SK-N-SH (cell line): ENCODE data around the gene RAB5IF. TPM values are rescaled to one million over a fixed set of nuclear protein-coding genes. Genes with fewer than 3 reads are reported as not detected.

Experiments used
- CTCF ChIA-PET: fragments of 300-600, 350-600 bp; formaldehyde crosslinking; extraction: SDS; loops from one replicate; lab custom pipeline; 2021; lab: Yijun Ruan, JAX
- POLR2A ChIA-PET: fragments of 350-600 bp; sonication (Branson Sonifier 250); formaldehyde crosslinking; extraction: SDS; loops from one replicate; lab custom pipeline; 2020; ENCODE audit warnings: antibody characterized with exemption, inconsistent platforms; lab: Yijun Ruan, JAX
- DNase-seq: peaks from one replicate; pipeline ENCODE4 v3.0.0; 2012
- H2AFZ ChIP-seq: fragments of 200-600 bp; sonication (generic); 2 replicates; pipeline ENCODE4 v1.8.1; 2016; ENCODE audit warnings: antibody characterized with exemption, mild to moderate bottlenecking, low read depth
- H3F3A ChIP-seq: fragments of 200-600 bp; sonication (generic); replicated peaks from 2 replicates; pipeline ENCODE3; 2016; ENCODE audit warnings: antibody characterized with exemption, mild to moderate bottlenecking; ENCODE audit not compliant: insufficient read depth
- H3K27ac ChIP-seq, 2 experiments: fragments of 200-500 bp in 1 of 2; fragments of 200-600 bp in 1 of 2; sonication (Bioruptor generic) in 1 of 2; sonication (generic), shearing (Covaris generic) in 1 of 2; 2 replicates each; pipeline versions ENCODE4 v1.5.1 to v1.6.1; 2014 to 2016; ENCODE audit warnings: low read depth in 2 of 2, inconsistent platforms in 1 of 2, low read length in 1 of 2, mild to moderate bottlenecking in 1 of 2, mixed read lengths in 1 of 2
- H3K27me3 ChIP-seq: fragments of 200-600 bp; sonication (generic), shearing (Covaris generic); 2 replicates; pipeline ENCODE4 v1.6.1; 2016; ENCODE audit warnings: mixed run types; ENCODE audit not compliant: insufficient read depth
- H3K36me3 ChIP-seq, 2 experiments: fragments of 200-500 bp in 1 of 2; fragments of 200-600 bp in 1 of 2; sonication (Bioruptor generic) in 1 of 2; sonication (generic) in 1 of 2; replicated peaks in 1 of 2; 2 replicates each; pipeline versions ENCODE3 to v1.5.1; 2014 to 2016; ENCODE audit warnings: low read length in 1 of 2, mild to moderate bottlenecking in 1 of 2; ENCODE audit not compliant: insufficient read depth in 2 of 2, control insufficient read depth in 1 of 2
- H3K4me1 ChIP-seq, 2 experiments: fragments of 200-500 bp in 1 of 2; fragments of 200-600 bp in 1 of 2; sonication (Bioruptor generic) in 1 of 2; sonication (generic), shearing (Covaris generic) in 1 of 2; 2 replicates each; pipeline versions ENCODE4 v1.5.1 to v1.6.1; 2014 to 2016; ENCODE audit warnings: low read depth in 1 of 2, low read length in 1 of 2, mixed run types in 1 of 2; ENCODE audit not compliant: insufficient read depth in 2 of 2, control insufficient read depth in 1 of 2
- H3K4me2 ChIP-seq: fragments of 200-600 bp; sonication (generic), shearing (Covaris generic); 2 replicates; pipeline ENCODE4 v1.6.1; 2017; ENCODE audit warnings: mixed run types
- H3K4me3 ChIP-seq, 2 experiments: fragments of 200-500 bp in 1 of 2; fragments of 200-600 bp in 1 of 2; sonication (Bioruptor generic) in 1 of 2; sonication (generic), shearing (Covaris generic) in 1 of 2; 2 replicates each; pipeline versions ENCODE4 v1.5.1 to v1.8.1; 2014 to 2016; ENCODE audit warnings: low read depth in 2 of 2, inconsistent platforms in 1 of 2, low read length in 1 of 2, mild to moderate bottlenecking in 1 of 2, mixed read lengths in 1 of 2, moderate library complexity in 1 of 2
- H3K79me2 ChIP-seq: fragments of 200-600 bp; sonication (generic); 2 replicates; pipeline ENCODE4 v1.8.1; 2017; ENCODE audit warnings: mild to moderate bottlenecking; ENCODE audit not compliant: insufficient read depth
- H3K9ac ChIP-seq: fragments of 200-600 bp; sonication (generic); 2 replicates; pipeline ENCODE4 v1.6.1; 2017; ENCODE audit warnings: mixed run types
- H3K9me2 ChIP-seq: fragments of 200-600 bp; sonication (generic); 2 replicates; pipeline ENCODE4 v1.6.1; 2017; ENCODE audit warnings: mixed run types
- H3K9me3 ChIP-seq: fragments of 200-600 bp; sonication (generic); 2 replicates; pipeline ENCODE4 v1.6.1; 2017; ENCODE audit warnings: mixed run types, mild to moderate bottlenecking, moderate library complexity
- H4K20me1 ChIP-seq: fragments of 200-600 bp; sonication (generic); 2 replicates; pipeline ENCODE4 v1.6.1; 2017; ENCODE audit warnings: mild to moderate bottlenecking, mixed run types; ENCODE audit not compliant: insufficient read depth
- CHD2 ChIP-seq: fragments of 150-350 bp; IDR thresholded peaks from 2 replicates; pipeline ENCODE4 v1.6.1; 2018; ENCODE audit warnings: low read length; ENCODE audit not compliant: partially characterized antibody
- CTCF ChIP-seq: fragments of 200-600 bp; sonication (generic); IDR thresholded peaks from 2 replicates; pipeline ENCODE4 v1.6.1; 2017; ENCODE audit warnings: antibody characterized with exemption, mild to moderate bottlenecking, moderate library complexity
- FOXJ3 ChIP-seq: sonication (generic); formaldehyde crosslinking; IDR thresholded peaks from 2 replicates; pipeline ENCODE4 v1.5.1; 2020; ENCODE audit warnings: mild to moderate bottlenecking, missing genetic modification reagents
- FOXM1 ChIP-seq: IDR thresholded peaks from 2 replicates; pipeline ENCODE4 v1.4.0; 2012; ENCODE audit warnings: low read depth, mild to moderate bottlenecking
- GABPA ChIP-seq: IDR thresholded peaks from 2 replicates; pipeline ENCODE4 v1.4.0; 2012; ENCODE audit warnings: low read depth, mild to moderate bottlenecking
- GATA2 ChIP-seq: sonication (generic); formaldehyde crosslinking; IDR thresholded peaks from 2 replicates; pipeline ENCODE4 v1.5.0; 2020; ENCODE audit warnings: mild to moderate bottlenecking, missing genetic modification reagents
- MAX ChIP-seq: IDR thresholded peaks from 2 replicates; pipeline ENCODE4 v1.4.0; 2012; ENCODE audit warnings: low read depth
- MEF2A ChIP-seq: IDR thresholded peaks from 2 replicates; pipeline ENCODE4 v1.4.0; 2012; ENCODE audit warnings: low read depth, borderline replicate concordance
- MXI1 ChIP-seq: IDR thresholded peaks from 2 replicates; pipeline ENCODE4 v1.6.1; 2012; ENCODE audit warnings: mild to moderate bottlenecking, low read depth, low read length, improper control_type of control experiment
- POLR2AphosphoS5 ChIP-seq: IDR thresholded peaks from 2 replicates; pipeline ENCODE4 v1.6.1; 2012; ENCODE audit warnings: low read depth, low read length
- RAD21 ChIP-seq: IDR thresholded peaks from 2 replicates; pipeline ENCODE4 v1.6.1; 2012; ENCODE audit warnings: mild to moderate bottlenecking, low read length
- RCOR1 ChIP-seq: fragments of 150-350 bp; IDR thresholded peaks from 2 replicates; pipeline ENCODE4 v1.6.1; 2017; ENCODE audit warnings: antibody characterized with exemption, low read length
- REST ChIP-seq: IDR thresholded peaks from 2 replicates; pipeline ENCODE4 v1.6.1; 2012; ENCODE audit warnings: mild to moderate bottlenecking, low read depth, low read length, moderate library complexity
- RFX5 ChIP-seq: IDR thresholded peaks from 2 replicates; pipeline ENCODE4 v1.6.1; 2012; ENCODE audit warnings: mild to moderate bottlenecking, improper control_type of control experiment, low read length
- RXRA ChIP-seq: IDR thresholded peaks from 2 replicates; pipeline ENCODE4 v1.4.0; 2012; ENCODE audit warnings: low read depth, mild to moderate bottlenecking, borderline replicate concordance
- SIN3A ChIP-seq: IDR thresholded peaks from 2 replicates; pipeline ENCODE4 v1.6.1; 2012; ENCODE audit warnings: low read depth, mild to moderate bottlenecking, low read length, moderate library complexity, borderline replicate concordance
- TAF1 ChIP-seq: IDR thresholded peaks from 2 replicates; pipeline ENCODE4 v1.6.1; 2012; ENCODE audit warnings: low read depth, mild to moderate bottlenecking, low read length, moderate library complexity, borderline replicate concordance
- TEAD4 ChIP-seq: IDR thresholded peaks from 2 replicates; pipeline ENCODE4 v1.4.0; 2012; ENCODE audit warnings: mild to moderate bottlenecking, borderline replicate concordance; ENCODE audit not compliant: insufficient read depth
- YY1 ChIP-seq: IDR thresholded peaks from 2 replicates; pipeline ENCODE4 v1.4.0; 2012; ENCODE audit warnings: low read depth, mild to moderate bottlenecking
- WGBS: methylation state at CpG from one replicate; pipeline ENCODE4 v1.1.6; 2017; ENCODE audit warnings: low lambda C conversion rate; 5-methylcytosine and 5-hydroxymethylcytosine counted together
- polyA plus RNA-seq, 3 experiments: library from polyadenylated mRNA; depleted of rRNA; stranded (reverse); fragments of >200 nt; gene quantifications; 2 replicates each; pipeline ENCODE4 v1.2.3, GENCODE V29; 2012
- TF ChIP-seq, protein P1 (sequence below): fragments of 150-350 bp; IDR thresholded peaks from 2 replicates; pipeline ENCODE4 v1.6.1; 2017; ENCODE audit warnings: antibody characterized with exemption, low read length, low read depth, borderline replicate concordance
- TF ChIP-seq, protein P2 (sequence below): IDR thresholded peaks from 2 replicates; pipeline ENCODE4; 2012

Gene RAB5IF
- polyA plus RNA-seq, 1 of the 3 experiments (the other 2 are of a cell fraction): 91.1 TPM

GRCh38 chr20:36631646-36632045 is 26.1 kb downstream of the RAB5IF start:
- TF ChIP-seq MEF2A (no peak), GATA2 (no peak)
- no peaks in the 10 kb centered on the region for H3K9me3 ChIP-seq
- no peak overlapping the region for H3K9ac ChIP-seq
- no peak overlapping the region for H2AFZ ChIP-seq
- ChIA-PET CTCF (interaction anchor here (0.8 kb wide), 1 partner anchor 19 kb away, joined by 3 read pairs; no protein-coding TSS in a partner anchor), POLR2A (interaction anchor here (0.6 kb wide), 1 partner anchor 488 kb away, joined by 5 read pairs; no protein-coding TSS in a partner anchor)
- H3K27ac ChIP-seq: no peak overlapping the region
- H3K36me3 ChIP-seq: no peaks in the 10 kb centered on the region
- H3K9me2 ChIP-seq: no peaks in the 10 kb centered on the region
- H3K27me3 ChIP-seq: no peaks in the 10 kb centered on the region
- H3K4me1 ChIP-seq: no peaks in the 10 kb centered on the region
- no peaks in the 10 kb centered on the region for H4K20me1 ChIP-seq
- H3F3A ChIP-seq: no peaks in the 10 kb centered on the region
- H3K4me3 ChIP-seq: no peak overlapping the region
- no peak for DNase-seq
- H3K4me2 ChIP-seq: no peak overlapping the region
- no peaks in the 10 kb centered on the region for H3K79me2 ChIP-seq
- 81% methylated on average over 6 of the region's 6 CpGs for WGBS

- H3K9ac ChIP-seq: no peak overlapping the region
- POLR2A ChIA-PET: no interaction called here
- no peak overlapping the region for H3K4me3 ChIP-seq
- no peaks in the 10 kb centered on the region for H3K9me3 ChIP-seq
- H2AFZ ChIP-seq: no peak overlapping the region
- no peaks in the 10 kb centered on the region for H3K27me3 ChIP-seq
- H3K4me1 ChIP-seq: no peaks in the 10 kb centered on the region
- H3K36me3 ChIP-seq: no peaks in the 10 kb centered on the region
- no peaks in the 10 kb centered on the region for H4K20me1 ChIP-seq
- no peak for TF ChIP-seq TEAD4
- TF ChIP-seq MXI1: no peak
- TF ChIP-seq REST: no peak
- TF ChIP-seq GATA2: no peak
- no peak for TF ChIP-seq SIN3A
- TF ChIP-seq RAD21: no peak
- no peak for TF ChIP-seq RFX5
- TF ChIP-seq RXRA: no peak
- TF ChIP-seq, protein P1, sequence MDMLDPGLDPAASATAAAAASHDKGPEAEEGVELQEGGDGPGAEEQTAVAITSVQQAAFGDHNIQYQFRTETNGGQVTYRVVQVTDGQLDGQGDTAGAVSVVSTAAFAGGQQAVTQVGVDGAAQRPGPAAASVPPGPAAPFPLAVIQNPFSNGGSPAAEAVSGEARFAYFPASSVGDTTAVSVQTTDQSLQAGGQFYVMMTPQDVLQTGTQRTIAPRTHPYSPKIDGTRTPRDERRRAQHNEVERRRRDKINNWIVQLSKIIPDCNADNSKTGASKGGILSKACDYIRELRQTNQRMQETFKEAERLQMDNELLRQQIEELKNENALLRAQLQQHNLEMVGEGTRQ: no peak
- TF ChIP-seq RCOR1: no peak
- TF ChIP-seq MAX: no peak
- TF ChIP-seq FOXM1: no peak
- no peak for TF ChIP-seq CHD2
- no peak for TF ChIP-seq POLR2AphosphoS5
- TF ChIP-seq, protein P2, sequence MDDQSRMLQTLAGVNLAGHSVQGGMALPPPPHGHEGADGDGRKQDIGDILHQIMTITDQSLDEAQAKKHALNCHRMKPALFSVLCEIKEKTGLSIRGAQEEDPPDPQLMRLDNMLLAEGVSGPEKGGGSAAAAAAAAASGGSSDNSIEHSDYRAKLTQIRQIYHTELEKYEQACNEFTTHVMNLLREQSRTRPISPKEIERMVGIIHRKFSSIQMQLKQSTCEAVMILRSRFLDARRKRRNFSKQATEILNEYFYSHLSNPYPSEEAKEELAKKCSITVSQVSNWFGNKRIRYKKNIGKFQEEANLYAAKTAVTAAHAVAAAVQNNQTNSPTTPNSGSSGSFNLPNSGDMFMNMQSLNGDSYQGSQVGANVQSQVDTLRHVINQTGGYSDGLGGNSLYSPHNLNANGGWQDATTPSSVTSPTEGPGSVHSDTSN: no peak
- TF ChIP-seq FOXJ3 (CRISPR knock-in tag): no peak
- TF ChIP-seq YY1: no peak
- no peak for TF ChIP-seq TAF1
- no peak for TF ChIP-seq GABPA
- TF ChIP-seq CTCF: no peak
- DNase-seq: no peak
- CTCF ChIA-PET: interaction anchor here (0.8 kb wide), 1 partner anchor 19 kb away, joined by 3 read pairs; no protein-coding TSS in a partner anchor
- no peaks in the 10 kb centered on the region for H3K9me2 ChIP-seq
- no peaks in the 10 kb centered on the region for H3F3A ChIP-seq
- no peak overlapping the region for H3K4me2 ChIP-seq
- H3K79me2 ChIP-seq: no peaks in the 10 kb centered on the region
- no peak overlapping the region for H3K27ac ChIP-seq
- WGBS: 51% methylated on average over 3 of the region's 3 CpGs
Observed at GRCh38 chr20:36632147-36632486, 26.5 kb downstream of the RAB5IF start.
